ENCODE data around the gene TEX9.

Gene TEX9

GRCh38 chr15:56454836-56455235 lies 89.6 kb downstream of the TEX9 start:
- DNase-seq (ENCODE audit: low read depth), result no peak

- DNase-seq (ENCODE audit: low read depth), result no peak
Observed at GRCh38 chr15:56456229-56456628, 91.0 kb downstream of the TEX9 start.

- no peak for DNase-seq (ENCODE audit: low read depth)
Observed at GRCh38 chr15:56459096-56459495, 93.9 kb downstream of the TEX9 start.

DNA sequence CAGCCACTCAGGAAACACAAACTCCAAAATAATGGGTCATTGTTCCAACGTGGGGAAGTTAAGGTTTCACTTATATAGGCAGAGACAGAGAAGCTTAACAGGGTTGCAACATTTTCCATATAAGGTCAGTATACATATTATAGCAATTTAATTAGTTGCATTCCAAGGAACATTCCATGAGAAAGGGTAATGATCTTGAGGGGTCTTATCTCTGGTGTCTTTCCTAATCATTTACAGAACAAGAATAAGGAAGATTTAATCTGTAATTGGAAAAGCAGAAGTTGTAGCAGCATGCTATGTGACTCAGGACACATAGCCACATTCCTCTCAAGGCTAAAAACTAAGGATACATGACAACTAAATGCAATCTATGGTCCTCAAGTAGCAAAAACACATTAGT lies 94.8 kb downstream of the TEX9 start:
- DNase-seq (ENCODE audit: low read depth), result no peak

DNA sequence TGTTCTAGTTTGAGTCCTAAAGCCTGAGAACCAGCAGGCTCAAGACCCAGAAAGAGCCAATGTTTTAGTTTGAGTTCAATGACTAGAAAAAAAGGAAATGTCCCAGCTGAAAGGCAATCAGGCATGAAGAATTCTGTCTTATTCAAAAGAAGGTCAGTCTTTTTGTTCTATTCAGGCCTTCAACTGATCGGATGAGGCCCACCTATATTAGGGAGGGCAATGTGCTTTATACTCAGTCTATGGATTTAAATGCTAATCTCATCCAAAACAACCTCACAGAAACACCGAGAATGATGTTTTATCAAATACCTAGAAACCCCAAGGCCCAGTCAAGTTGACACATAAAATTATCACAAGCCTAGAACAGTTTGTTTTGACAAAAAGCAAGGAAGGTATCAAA lies 95.7 kb downstream of the TEX9 start:
- DNase-seq (ENCODE audit: low read depth), result no peak

- DNase-seq (ENCODE audit: low read depth), result peak; percentile 2
Observed at GRCh38 chr15:56464893-56465520, 99.8 kb downstream of the TEX9 start, which contains the start of gene MNS1. Gene MNS1 (minus strand): TSS chr15:56465137. CDS start chr15:56464972, 165 bp downstream.

DNA sequence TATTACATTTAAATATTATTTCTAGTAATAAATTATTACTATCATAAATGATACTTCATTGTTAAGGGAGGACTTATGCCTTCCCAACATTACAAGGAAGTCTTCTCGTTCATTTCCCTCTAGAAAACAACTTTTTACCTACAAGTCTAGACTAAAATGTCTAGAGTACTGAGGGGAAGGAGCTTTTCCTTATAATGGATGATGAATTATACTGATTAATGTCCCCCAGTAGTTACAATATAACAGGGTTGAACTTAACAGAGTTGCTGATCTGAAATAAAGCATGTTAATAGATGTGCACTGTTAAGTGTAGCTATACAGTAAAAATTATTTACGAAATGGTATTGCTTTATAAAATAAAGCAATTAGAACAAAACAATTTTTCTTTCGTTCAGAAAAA lies 102.4 kb downstream of the TEX9 start:
- no peak for DNase-seq (ENCODE audit: low read depth)

DNA sequence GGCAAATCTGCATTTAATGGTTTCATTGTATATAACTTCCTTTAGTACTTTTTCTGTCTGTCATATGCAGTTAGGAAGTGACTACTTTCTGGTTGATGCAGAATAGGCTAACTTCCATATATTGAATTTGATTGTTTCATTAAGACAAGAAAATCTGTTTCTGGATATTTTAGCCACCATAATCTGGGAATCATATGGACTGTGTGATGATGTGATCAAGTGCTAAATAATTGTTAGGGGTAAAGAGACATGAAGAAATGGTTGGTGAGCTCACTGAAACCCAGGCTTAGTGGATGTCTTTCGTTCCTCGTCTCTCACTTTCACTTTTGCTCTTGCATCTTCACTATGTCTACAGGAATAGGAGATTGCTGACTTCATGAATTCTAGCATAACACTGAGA lies 103.2 kb downstream of the TEX9 start:
- no peak for DNase-seq (ENCODE audit: low read depth)

DNA sequence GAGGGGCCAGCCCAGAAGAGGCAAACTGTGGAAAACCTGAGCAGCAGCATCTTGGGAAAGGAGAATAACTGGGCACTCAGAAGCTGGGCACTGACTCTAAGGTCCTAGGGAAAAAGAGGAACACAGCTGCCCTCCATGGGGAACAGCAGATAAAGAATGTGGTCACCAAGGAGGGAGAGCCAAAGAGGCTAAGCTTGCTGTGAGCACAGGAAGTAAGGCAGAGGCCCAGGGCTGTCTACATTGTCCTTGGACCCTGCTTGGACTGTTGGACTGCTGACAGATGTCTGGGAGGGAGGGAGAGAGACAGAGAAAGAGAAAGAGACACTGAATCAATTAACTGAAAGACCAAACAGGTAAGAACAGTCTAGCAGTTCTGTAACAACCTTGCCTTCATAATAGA lies 104.3 kb downstream of the TEX9 start:
- DNase-seq (ENCODE audit: low read depth), result no peak

DNA sequence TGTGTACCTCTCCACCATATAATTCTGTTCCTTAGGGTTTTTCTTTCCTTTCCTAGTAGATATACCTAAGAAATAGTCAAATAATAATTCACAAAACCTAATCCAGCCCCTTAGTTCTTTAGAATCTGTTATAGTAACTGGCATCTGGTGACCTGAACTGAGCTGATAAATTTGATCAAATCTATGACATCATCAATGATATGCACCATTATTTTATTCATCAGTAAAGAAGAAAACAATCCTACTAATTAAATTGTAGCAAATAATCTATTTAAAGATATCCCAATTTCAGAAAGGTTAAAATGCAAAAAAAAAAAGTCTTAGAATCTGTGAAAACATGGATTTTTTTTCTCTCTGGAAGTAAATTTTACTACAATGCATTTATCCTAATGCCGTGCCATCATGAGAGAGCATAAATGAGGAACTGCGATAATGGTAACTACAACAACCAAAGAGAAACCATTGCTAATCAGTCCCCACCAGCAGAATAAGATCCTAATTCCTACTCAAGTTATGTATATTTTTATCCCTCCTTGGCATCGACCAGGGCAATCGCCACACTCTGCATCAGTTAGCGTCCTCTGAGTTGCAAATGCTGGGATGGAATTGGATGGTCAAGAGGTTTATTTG lies 106.3 kb downstream of the TEX9 start:
- DNase-seq (ENCODE audit: low read depth), result no peak

DNA sequence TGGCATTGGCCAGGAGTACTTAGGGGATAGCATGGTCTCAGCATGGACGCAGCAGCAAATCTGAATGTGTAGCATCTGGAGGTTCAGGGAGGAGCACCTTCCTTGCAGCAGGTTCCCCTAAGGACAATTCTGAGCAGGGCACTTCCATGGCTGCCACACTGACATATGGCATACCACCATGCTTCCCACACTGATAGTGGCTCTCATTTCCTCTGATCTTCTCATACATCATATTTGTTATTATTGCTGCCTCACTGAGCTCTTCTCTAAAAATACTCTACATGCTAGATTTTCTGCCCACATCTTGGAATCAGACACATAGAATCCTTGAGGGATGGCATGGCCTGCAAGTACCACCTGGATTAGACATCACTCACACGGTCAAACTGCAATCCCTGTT lies 107.1 kb downstream of the TEX9 start:
- no peak for DNase-seq (ENCODE audit: low read depth)

DNA sequence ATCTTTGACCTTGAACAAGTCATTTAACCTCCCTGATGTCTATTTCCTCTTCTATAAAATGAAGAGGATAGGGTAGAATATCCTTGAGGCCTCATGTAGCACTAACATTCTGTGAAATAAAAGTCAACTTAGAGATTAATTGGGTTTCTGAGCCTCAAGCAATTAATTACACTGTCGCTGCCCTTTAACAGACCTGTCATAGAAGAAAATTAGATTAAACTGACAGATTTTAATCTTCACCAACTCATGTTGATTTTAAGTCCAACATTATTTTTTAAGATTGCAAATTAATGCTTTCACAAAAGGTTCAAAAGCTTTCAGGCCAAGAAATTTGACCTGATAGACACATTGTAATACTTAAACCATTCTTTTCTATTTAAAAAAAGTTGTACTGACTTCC lies 107.8 kb downstream of the TEX9 start:
- DNase-seq (ENCODE audit: low read depth), result no peak

DNA sequence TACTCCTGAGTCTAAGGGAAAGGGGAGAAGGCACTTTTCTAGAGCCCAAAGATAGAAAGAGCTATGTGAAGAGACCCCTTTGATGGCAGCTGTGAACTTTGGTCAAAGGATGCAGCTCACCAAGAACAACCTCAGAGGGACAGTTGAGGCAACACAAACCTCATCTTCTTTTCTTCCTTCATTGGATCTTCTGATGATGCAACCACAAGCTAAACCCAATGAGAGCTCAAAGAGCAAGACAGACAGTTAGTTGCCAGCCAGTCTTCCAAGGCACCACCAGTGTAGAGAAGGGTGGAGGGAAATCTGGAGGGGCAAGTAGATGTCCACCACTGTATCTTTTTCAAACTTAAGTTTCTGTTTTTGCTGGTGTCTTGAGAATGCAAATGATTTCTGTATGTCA lies 110.1 kb downstream of the TEX9 start:
- no peak for DNase-seq (ENCODE audit: low read depth)

All from T-helper 22 cell (primary cell).